Kidney (tissue), 14 donors: ENCODE data around the gene ACP7. TPM values are rescaled to one million over a fixed set of nuclear protein-coding genes. Genes with fewer than 3 reads are reported as not detected.

ENCODE experiments used
- DNase-seq, 5 donors: peaks; one replicate each; pipeline ENCODE4 v3.0.0-alpha.2; 2013 to 2020
- FAIRE-seq: peaks from 2 replicates; lab custom pipeline; 2012; peaks lifted over from hg19 to GRCh38; lab: Jason Lieb, UNC
- H3K27ac ChIP-seq, 2 donors: one replicate each; pipeline ENCODE4 v1.7.0; 2013; ENCODE audit warnings: low read depth in 2 of 2, low read length in 2 of 2, inconsistent platforms in 1 of 2
- H3K27me3 ChIP-seq: one replicate; pipeline ENCODE4 v1.7.1; 2013; ENCODE audit warnings: low read length, inconsistent platforms; ENCODE audit not compliant: control insufficient read depth, insufficient read depth
- H3K36me3 ChIP-seq, 3 donors: one replicate each; pipeline versions ENCODE4 v1.7.0 to v1.7.1; 2013; ENCODE audit warnings: low read length in 3 of 3, control low read depth in 1 of 3, inconsistent platforms in 1 of 3; ENCODE audit not compliant: insufficient read depth in 3 of 3, control insufficient read depth in 2 of 3
- H3K4me1 ChIP-seq, 3 donors: one replicate each; pipeline versions ENCODE4 v1.7.0 to v1.7.1; 2013; ENCODE audit warnings: low read length in 3 of 3, inconsistent platforms in 1 of 3, low read depth in 1 of 3; ENCODE audit not compliant: control insufficient read depth in 2 of 3, insufficient read depth in 2 of 3
- H3K4me3 ChIP-seq, 3 donors: one replicate each; pipeline versions ENCODE4 v1.7.0 to v1.8.1; 2013; ENCODE audit warnings: low read length in 3 of 3, control low read depth in 1 of 3, inconsistent platforms in 1 of 3
- H3K9ac ChIP-seq, 3 donors: one replicate each; pipeline versions ENCODE4 v1.7.0 to v1.7.1; 2013; ENCODE audit warnings: low read length in 3 of 3, control low read depth in 1 of 3, inconsistent platforms in 1 of 3
- H3K9me3 ChIP-seq, 3 donors: one replicate each; pipeline versions ENCODE4 v1.7.0 to v1.7.1; 2013; ENCODE audit warnings: low read length in 3 of 3, control low read depth in 1 of 3, inconsistent platforms in 1 of 3; ENCODE audit not compliant: control insufficient read depth in 2 of 3, insufficient read depth in 1 of 3
- CTCF ChIP-seq: IDR thresholded peaks from 3 replicates; pipeline ENCODE4 v1.5.1; 2012; ENCODE audit warnings: mild to moderate bottlenecking, moderate library complexity, borderline replicate concordance; ENCODE audit not compliant: insufficient read depth; ENCODE audit errors: extremely low read depth
- intact Hi-C: fragments of 100-400 bp; cut with DNase I; formaldehyde crosslinking; loops from one replicate; pipeline ENCODE4 v1.11.1; 2022
- polyA plus RNA-seq: library from polyadenylated mRNA; stranded (reverse); fragments of 350-450 nt; fragmentation: Illumina TruSeq; extraction: RNeasy Lipid Tissue Mini Kit (QIAGEN cat#74804); gene quantifications from one replicate; pipeline ENCODE4 v1.2.3, GENCODE V29; 2014; ENCODE audit warnings: low read depth, low replicate concordance; ENCODE audit not compliant: insufficient read depth
- total RNA-seq: library from RNA; stranded (reverse); fragmentation: NEBNext Ultra II Directional; extraction: Animal tissue kit (Norgen Biotek cat#: 25700); gene quantifications from one replicate; pipeline ENCODE4 v1.2.1, GENCODE V29; 2021
- donor health status: control.
- donor health status: control.
- donor health status: control.
- donor health status: control.
- donor health status: control.
- donor health status: DM: yes; HTN: yes; CAD: no.
- donor health status: Normal renal cell carcinoma (clear cell type).

ACP7 gene
- total and polyA plus RNA-seq, 2 donors from 2014 or later, result 0.13 TPM; not detected in 1

GRCh38 chr19:39131255-39131755 is 47.1 kb downstream of the ACP7 start:
- intact Hi-C loops, result no loop called here
- Histone ChIP-seq H3K4me3 (no peak overlapping the region), H3K4me1 (peaks cover 0 to 69% (median 28%) of the 10 kb centered on the region in 3 donors), H3K9ac (peak overlapping the region in 1 of 3 donors; percentile 51), H3K27me3 (no peaks in the 10 kb centered on the region), H3K27ac (peak overlapping the region; percentile 51 to 67), H3K36me3 (no peaks in the 10 kb centered on the region), H3K9me3 (no peaks in the 10 kb centered on the region)
- DNase-seq (peak in 3 of 5 donors; percentile 36 to 84 (median 54)), FAIRE-seq (no peak)
- TF ChIP-seq CTCF, result no peak

GRCh38 chr19:39132344-39132969 is 48.3 kb downstream of the ACP7 start:
- no peaks in the 10 kb centered on the region for H3K9me3 ChIP-seq
- DNase-seq (peak in 1 of 5 donors; percentile 31), FAIRE-seq (no peak)
- H3K9ac ChIP-seq, result no peak overlapping the region
- H3K36me3 ChIP-seq, result no peaks in the 10 kb centered on the region
- H3K4me1 ChIP-seq, result peaks cover 0 to 69% (median 28%) of the 10 kb centered on the region in 3 donors
- no peak overlapping the region for H3K4me3 ChIP-seq
- intact Hi-C loops, result no loop called here
- peak overlapping the region; percentile 42 to 54 for H3K27ac ChIP-seq
- no peaks in the 10 kb centered on the region for H3K27me3 ChIP-seq
- no peak for TF ChIP-seq CTCF

- H3K4me1 ChIP-seq, result peaks cover 0 to 61% (median 25%) of the 10 kb centered on the region in 3 donors
- DNase-seq (peak in 4 of 5 donors; percentile 60 to 66 (median 63)), FAIRE-seq (no peak)
- H3K4me3 ChIP-seq, result no peak overlapping the region
- H3K9me3 ChIP-seq, result no peaks in the 10 kb centered on the region
- intact Hi-C loops, result no loop called here
- H3K27ac ChIP-seq, result peak overlapping the region; percentile 5 to 7
- no peaks in the 10 kb centered on the region for H3K27me3 ChIP-seq
- peak overlapping the region in 1 of 3 donors; percentile 25 for H3K9ac ChIP-seq
- no peaks in the 10 kb centered on the region for H3K36me3 ChIP-seq
- TF ChIP-seq CTCF, result no peak
These were observed 49.5 kb downstream of the ACP7 start for GRCh38 chr19:39133431-39134270.
